Subcutaneous abdominal adipose tissue (tissue), 5 donors: ENCODE results near the gene CHCHD6.

Experiments
- H3K27ac ChIP-seq: one replicate; pipeline ENCODE4 v1.7.0; 2013; ENCODE audit warnings: low read depth, mild to moderate bottlenecking, inconsistent platforms, low read length, moderate library complexity
- H3K27me3 ChIP-seq, 5 donors: one replicate each; pipeline ENCODE4 v1.7.0; 2013; ENCODE audit warnings: low read length in 5 of 5, inconsistent platforms in 1 of 5; ENCODE audit not compliant: control insufficient read depth in 5 of 5, insufficient read depth in 4 of 5
- H3K36me3 ChIP-seq, 5 donors: one replicate each; pipeline ENCODE4 v1.7.0; 2013; ENCODE audit warnings: low read length in 5 of 5; ENCODE audit not compliant: control insufficient read depth in 5 of 5, insufficient read depth in 5 of 5
- H3K4me1 ChIP-seq, 5 donors: one replicate each; pipeline ENCODE4 v1.7.0; 2013; ENCODE audit warnings: low read length in 5 of 5, mild to moderate bottlenecking in 3 of 5, moderate library complexity in 1 of 5; ENCODE audit not compliant: control insufficient read depth in 5 of 5, insufficient read depth in 5 of 5
- H3K4me3 ChIP-seq, 5 donors: one replicate each; pipeline ENCODE4 v1.7.0; 2013; ENCODE audit warnings: low read length in 5 of 5, low read depth in 1 of 5
- H3K9ac ChIP-seq, 5 donors: one replicate each; pipeline ENCODE4 v1.7.0; 2013; ENCODE audit warnings: low read length in 5 of 5, mild to moderate bottlenecking in 4 of 5, moderate library complexity in 3 of 5
- H3K9me3 ChIP-seq, 5 donors: one replicate each; pipeline ENCODE4 v1.7.0; 2013; ENCODE audit warnings: low read length in 5 of 5; ENCODE audit not compliant: control insufficient read depth in 5 of 5
- donor health status: healthy.
- donor health status: healthy.
- donor health status: healthy.
- donor health status: healthy.
- donor health status: healthy.

Gene CHCHD6

DNA sequence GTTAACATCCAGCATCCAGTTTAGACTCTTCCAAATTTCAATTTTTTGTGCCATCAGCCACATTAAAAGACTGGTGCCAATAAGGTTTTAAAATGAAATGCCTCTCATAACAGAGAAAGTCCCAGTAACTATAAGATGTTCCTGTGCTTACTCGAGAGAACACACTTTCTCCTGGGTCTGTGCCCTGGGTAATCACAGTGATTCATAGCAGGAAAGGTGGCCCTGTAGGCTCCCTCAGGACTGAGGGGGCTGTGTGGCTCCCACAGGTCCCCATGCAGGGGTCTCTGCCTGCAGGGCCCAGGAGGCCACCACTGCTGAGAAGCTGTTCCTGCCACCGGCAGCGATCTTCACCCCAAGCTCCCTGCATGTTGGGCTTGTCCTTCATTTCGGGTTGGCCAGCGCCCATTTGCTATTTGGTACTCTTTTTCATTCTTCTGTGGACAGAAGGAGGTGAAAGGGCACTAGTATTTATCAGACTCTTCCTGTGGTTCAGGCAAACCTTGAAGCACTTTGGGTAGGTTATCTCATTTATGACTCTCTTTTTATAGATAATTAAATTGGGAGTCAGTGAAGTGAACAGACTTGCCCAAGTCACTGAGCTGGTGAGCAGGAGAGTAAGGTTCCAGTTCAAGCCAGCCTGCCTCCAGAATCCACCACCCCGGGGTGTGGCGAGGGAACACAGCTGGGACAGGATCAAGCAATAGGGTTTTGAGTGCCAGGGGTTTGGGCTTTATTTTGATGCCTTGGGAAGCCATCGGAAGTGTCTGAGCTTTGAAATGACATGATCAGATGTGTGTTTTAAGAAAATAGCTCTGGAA lies 234.7 kb downstream of the CHCHD6 start:
- H3K9ac ChIP-seq = no peak overlapping the region
- no peaks in the 10 kb centered on the region for H3K27me3 ChIP-seq

DNA sequence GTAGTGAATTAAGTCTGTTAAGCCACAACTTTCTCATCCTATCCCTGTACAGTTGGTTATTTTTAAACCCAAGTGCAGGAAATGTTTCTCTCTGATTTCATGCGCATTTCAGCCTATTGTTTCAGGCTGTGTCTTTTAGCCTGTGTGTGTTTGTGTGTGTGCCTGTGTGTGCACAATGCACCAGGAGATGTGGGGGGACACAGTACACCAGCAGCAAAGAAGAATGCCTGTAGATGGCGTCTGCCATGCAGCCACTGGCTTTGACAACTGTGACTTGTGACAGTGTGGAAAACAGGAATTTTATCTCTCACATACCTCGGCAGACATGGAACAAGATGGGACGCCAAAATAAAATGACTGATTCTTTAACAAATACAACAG lies 235.3 kb downstream of the CHCHD6 start:
- Histone ChIP-seq H3K4me3 (no peak overlapping the region), H3K27me3 (no peaks in the 10 kb centered on the region), H3K4me1 (peaks cover 0 to 21% (median 9%) of the 10 kb centered on the region in 5 donors), H3K9me3 (no peaks in the 10 kb centered on the region), H3K9ac (no peak overlapping the region), H3K36me3 (no peaks in the 10 kb centered on the region), H3K27ac (no peak overlapping the region)

More for the DNA sequence above, 234.7 kb downstream of the CHCHD6 start:
- Histone ChIP-seq H3K36me3 (no peaks in the 10 kb centered on the region), H3K4me3 (no peak overlapping the region), H3K4me1 (peaks cover 0 to 21% (median 9%) of the 10 kb centered on the region in 5 donors), H3K27ac (no peak overlapping the region), H3K9me3 (no peaks in the 10 kb centered on the region)

DNA sequence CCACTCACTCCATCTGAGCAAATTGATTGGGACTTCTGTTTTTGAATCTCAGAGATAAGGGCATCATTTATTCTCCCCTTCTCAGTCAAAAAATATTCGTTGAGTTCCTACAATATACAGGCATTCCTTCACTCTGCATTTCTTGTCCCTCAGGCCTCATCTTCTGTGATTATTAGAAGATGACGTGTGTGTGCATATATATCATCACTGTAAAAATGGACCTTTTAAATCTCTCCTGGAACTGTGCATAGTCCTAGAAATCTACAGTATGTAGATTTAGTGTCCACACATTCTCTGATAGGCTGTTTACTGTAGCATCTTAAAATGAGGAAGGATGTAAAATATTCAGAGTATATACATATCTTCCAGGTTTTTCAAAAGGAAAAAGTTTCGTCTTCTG lies 235.7 kb downstream of the CHCHD6 start:
- Histone ChIP-seq H3K27me3 (no peaks in the 10 kb centered on the region), H3K27ac (no peak overlapping the region), H3K4me1 (peaks cover 0 to 21% (median 9%) of the 10 kb centered on the region in 5 donors), H3K36me3 (no peaks in the 10 kb centered on the region), H3K9me3 (no peaks in the 10 kb centered on the region), H3K9ac (no peak overlapping the region), H3K4me3 (no peak overlapping the region)

DNA sequence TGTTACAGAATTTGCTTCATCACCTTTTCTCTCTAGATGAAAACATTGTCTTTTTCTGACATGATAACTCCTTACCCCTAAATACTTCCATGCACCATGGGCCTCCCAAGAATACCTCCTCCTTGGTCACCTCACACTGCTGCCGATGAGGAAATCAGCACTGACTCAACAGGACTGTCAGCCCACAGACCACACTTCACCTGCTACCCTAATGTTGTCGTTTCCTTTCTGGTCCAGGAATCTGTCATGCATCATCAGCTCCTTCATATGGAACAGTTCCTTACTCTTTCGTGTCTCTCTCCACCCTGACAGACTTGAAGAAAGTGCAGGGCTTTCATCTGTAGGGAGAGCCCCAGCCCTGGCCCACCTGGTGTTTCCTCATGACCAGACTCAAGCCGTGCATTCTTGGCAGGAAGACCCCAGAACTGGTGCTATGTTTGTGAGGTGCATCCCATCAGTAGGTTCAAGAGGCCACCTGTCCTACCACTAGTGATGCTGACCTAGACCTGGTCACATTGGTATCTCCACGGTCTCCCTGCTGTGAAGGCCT lies 237.8 kb downstream of the CHCHD6 start:
- Histone ChIP-seq H3K27ac (no peak overlapping the region), H3K27me3 (no peaks in the 10 kb centered on the region), H3K4me3 (no peak overlapping the region), H3K9me3 (no peaks in the 10 kb centered on the region), H3K4me1 (peaks cover 0 to 16% (median 9%) of the 10 kb centered on the region in 5 donors), H3K9ac (no peak overlapping the region), H3K36me3 (no peaks in the 10 kb centered on the region)

DNA sequence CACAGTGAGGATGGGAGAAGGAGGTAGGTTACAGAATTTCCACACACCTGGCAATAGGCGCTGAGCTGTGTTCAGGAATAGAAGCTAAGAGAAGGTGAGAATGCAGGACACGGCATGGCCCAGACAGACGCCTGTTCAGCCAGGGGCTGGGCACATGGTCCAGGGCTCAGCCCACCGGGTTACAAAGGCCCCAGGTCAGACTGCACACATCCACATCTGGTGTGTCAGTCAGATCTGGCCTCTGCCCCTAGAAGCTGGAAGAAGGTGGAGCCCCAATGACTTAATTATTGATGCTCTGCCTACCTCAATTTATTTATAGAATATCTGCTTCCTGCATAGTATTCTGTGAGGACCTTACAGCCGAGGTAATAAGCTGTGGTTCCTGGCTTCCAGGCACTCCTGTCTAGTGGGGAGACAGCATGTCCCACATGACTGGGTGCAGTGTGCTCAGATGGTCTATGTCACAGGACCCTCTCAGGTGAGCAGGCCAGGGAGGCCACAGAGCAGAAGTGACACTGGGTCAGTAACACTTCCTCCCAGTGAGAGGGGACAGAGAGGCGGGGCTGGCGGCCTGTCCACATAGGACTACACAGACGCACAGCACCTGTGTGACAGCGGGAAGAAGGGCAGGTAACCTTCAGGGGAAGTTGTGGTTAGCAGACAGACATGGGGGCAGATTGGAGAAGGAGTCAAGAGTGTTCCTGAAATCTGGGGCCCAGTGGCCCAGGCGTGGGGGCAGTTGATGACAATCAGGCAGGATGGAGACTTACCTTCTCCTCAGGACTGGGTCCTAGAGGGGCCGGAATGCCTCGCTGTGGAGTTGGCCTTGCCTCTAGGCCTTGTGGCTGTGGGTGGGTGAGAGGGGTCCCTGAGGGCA lies 240.3 kb downstream of the CHCHD6 start:
- H3K27me3 ChIP-seq = no peaks in the 10 kb centered on the region
- no peaks in the 10 kb centered on the region for H3K9me3 ChIP-seq
- H3K9ac ChIP-seq = no peak overlapping the region
- H3K4me3 ChIP-seq = no peak overlapping the region
- H3K4me1 ChIP-seq = peaks cover 0 to 22% (median 8%) of the 10 kb centered on the region in 5 donors
- peaks cover 0 to 3% (median 0%) of the 10 kb centered on the region in 5 donors for H3K36me3 ChIP-seq
- no peak overlapping the region for H3K27ac ChIP-seq

DNA sequence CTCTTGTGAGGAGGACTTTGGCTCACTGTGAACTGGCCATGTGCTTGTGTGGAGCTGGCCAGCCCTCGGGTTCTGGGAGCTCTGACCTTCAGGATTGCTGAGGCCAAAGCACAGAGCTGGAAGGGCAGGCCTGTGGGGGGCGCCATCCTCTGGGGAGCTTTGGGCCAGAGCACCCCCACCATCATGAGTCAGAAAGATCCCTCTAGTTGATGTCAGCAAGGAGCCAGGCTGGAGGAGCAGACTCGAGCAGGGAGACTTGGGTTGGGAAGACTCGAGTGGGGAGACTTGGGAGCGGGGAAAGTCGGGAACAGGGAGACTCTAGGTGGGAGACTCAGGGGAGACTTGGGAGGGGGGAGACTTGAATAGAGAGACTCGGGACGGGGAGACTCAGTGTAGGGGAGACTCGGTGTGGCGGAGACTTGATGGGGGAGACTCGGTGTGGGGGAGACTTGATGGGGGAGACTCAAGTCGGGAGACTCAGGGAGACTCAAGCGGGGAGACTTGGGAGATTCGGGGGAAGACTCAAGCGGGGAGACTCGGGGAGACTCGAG lies 241.2 kb downstream of the CHCHD6 start:
- no peaks in the 10 kb centered on the region for H3K27me3 ChIP-seq
- H3K9ac ChIP-seq = no peak overlapping the region
- H3K9me3 ChIP-seq = no peaks in the 10 kb centered on the region
- H3K36me3 ChIP-seq = peaks cover 0 to 3% (median 0%) of the 10 kb centered on the region in 5 donors
- peaks cover 0 to 28% (median 8%) of the 10 kb centered on the region in 5 donors for H3K4me1 ChIP-seq
- no peak overlapping the region for H3K4me3 ChIP-seq
- H3K27ac ChIP-seq = no peak overlapping the region

DNA sequence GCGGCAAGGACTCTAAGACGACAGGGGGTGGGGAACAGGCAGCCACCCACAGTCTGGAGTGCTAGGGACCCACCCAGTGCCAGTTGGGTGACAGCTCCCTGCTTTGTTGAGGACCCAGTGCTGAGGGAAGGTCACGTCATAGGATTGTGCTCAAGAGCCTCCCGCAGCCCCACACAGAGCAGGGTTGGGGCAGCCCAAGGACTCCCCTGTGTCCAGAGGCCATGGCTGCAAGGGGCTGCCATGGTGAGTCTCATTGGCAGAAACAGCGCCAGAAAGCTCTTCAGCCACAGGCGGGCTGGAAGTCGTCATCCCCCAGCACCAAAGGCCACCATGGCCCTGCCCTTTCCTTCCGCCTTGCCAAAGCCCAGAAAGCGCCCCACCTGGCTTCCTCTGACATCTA lies 241.9 kb downstream of the CHCHD6 start:
- no peaks in the 10 kb centered on the region for H3K27me3 ChIP-seq
- no peak overlapping the region for H3K9ac ChIP-seq
- H3K36me3 ChIP-seq = peaks cover 0 to 3% (median 0%) of the 10 kb centered on the region in 5 donors
- H3K4me3 ChIP-seq = no peak overlapping the region
- H3K4me1 ChIP-seq = peaks cover 0 to 32% (median 8%) of the 10 kb centered on the region in 5 donors
- no peaks in the 10 kb centered on the region for H3K9me3 ChIP-seq
- H3K27ac ChIP-seq = no peak overlapping the region

DNA sequence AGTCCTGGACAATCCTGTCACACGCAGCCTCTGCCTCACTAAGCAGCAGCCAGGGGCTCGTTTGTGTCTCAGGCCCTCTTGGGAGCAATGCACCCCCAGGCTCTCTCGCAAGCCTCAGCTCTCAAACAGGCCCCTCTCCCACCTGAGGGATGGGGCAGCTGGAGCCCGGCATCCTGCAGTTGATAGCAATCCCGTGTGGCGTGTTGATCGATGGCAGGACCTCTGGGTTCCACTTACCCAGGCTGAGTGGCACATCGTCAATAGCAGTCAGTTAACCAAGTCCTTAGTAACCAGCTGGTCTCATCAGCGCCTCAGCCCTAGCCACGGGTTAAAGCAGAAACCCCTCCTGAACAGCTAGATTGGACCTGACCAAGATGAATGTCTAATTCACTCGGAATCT lies 242.4 kb downstream of the CHCHD6 start:
- Histone ChIP-seq H3K27ac (no peak overlapping the region), H3K36me3 (peaks cover 0 to 3% (median 0%) of the 10 kb centered on the region in 5 donors), H3K9me3 (no peaks in the 10 kb centered on the region)

DNA sequence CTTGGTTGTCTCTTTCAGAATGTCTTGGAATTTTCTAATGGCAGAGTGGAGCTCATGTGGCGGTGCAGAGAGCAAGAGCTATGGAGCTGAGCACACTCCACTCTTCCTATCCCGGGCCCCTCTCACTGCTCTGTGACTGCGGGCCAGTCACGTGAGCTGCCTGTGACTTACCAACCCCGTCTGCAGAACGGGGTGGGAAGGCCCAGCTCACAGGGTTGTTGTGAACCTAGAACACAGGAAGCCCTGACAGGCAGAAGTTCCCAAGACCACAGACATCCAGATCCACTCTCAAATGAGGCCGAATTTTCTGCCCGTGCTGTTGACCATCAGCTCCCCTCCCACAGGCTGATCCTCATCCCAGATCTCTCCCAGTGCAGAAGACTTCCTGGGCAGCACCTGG lies 243.4 kb downstream of the CHCHD6 start:
- peaks cover 0 to 3% (median 0%) of the 10 kb centered on the region in 5 donors for H3K36me3 ChIP-seq
- no peaks in the 10 kb centered on the region for H3K27me3 ChIP-seq
- no peak overlapping the region for H3K27ac ChIP-seq
- no peak overlapping the region for H3K4me3 ChIP-seq
- peaks cover 0 to 32% (median 8%) of the 10 kb centered on the region in 5 donors for H3K4me1 ChIP-seq
- H3K9me3 ChIP-seq = no peaks in the 10 kb centered on the region
- H3K9ac ChIP-seq = no peak overlapping the region

More for the DNA sequence above, 242.4 kb downstream of the CHCHD6 start:
- Histone ChIP-seq H3K9ac (no peak overlapping the region), H3K27me3 (no peaks in the 10 kb centered on the region), H3K4me3 (no peak overlapping the region), H3K4me1 (peaks cover 0 to 32% (median 8%) of the 10 kb centered on the region in 5 donors)
